ENCODE measurements around the gene CLRN3.

CLRN3 gene

GRCh38 chr10:127896590-127896989, 3.8 kb upstream of the CLRN3 start:
- Histone ChIP-seq H3K9ac (ENCODE audit: low read depth, low read length, poor library complexity) (no peak overlapping the region), H3K14ac (ENCODE audit: low read length) (no peak overlapping the region), H3K9me3 (replicated peaks in 1 of 2; ENCODE audit: control insufficient read depth in 2 of 2, insufficient read depth in 1 of 2, low read depth in 1 of 2, low read length in 2 of 2) (no peaks in the 10 kb centered on the region), H3K4me2 (ENCODE audit: insufficient read depth, low read length, poor library complexity, severe bottlenecking) (no peak overlapping the region), H4K8ac (ENCODE audit: low read depth, low read length) (no peak overlapping the region), H2AFZ (ENCODE audit: low read length) (no peak overlapping the region), H3K4me1 (ENCODE audit: control insufficient read depth in 2 of 2, insufficient read depth in 1 of 2, low read depth in 1 of 2, low read length in 2 of 2) (no peaks in the 10 kb centered on the region), H3K18ac (ENCODE audit: low read length) (no peak overlapping the region), H3K27ac (replicated peaks; ENCODE audit: low read length) (no peak overlapping the region), H3K23ac (ENCODE audit: low read depth, low read length, poor library complexity) (no peak overlapping the region), H3K4me3 (ENCODE audit: low read length in 2 of 2) (no peak overlapping the region), H3K27me3 (ENCODE audit: control insufficient read depth in 3 of 3, insufficient read depth in 3 of 3, low read depth in 1 of 3, low read length in 3 of 3) (no peaks in the 10 kb centered on the region), H3K79me1 (ENCODE audit: low read depth, low read length) (no peaks in the 10 kb centered on the region), H3K36me3 (replicated peaks in 1 of 2; ENCODE audit: control insufficient read depth in 2 of 2, insufficient read depth in 2 of 2, low read length in 2 of 2) (no peaks in the 10 kb centered on the region), H2BK120ac (ENCODE audit: low read depth, low read length) (no peak overlapping the region), H2BK15ac (ENCODE audit: low read length) (no peak overlapping the region), H3K4ac (ENCODE audit: low read length) (no peak overlapping the region), H2BK12ac (ENCODE audit: low read length) (no peak overlapping the region), H2BK5ac (ENCODE audit: low read length) (no peak overlapping the region), H2AK5ac (ENCODE audit: low read depth, low read length) (no peak overlapping the region), H4K91ac (ENCODE audit: low read depth, low read length, poor library complexity) (no peak overlapping the region)
- no peak for DNase-seq (ENCODE audit: low spot score)

GRCh38 chr10:127894146-127894545, 1.4 kb upstream of the CLRN3 start:
- Histone ChIP-seq H3K14ac (ENCODE audit: low read length) (no peak overlapping the region), H3K27me3 (ENCODE audit: control insufficient read depth in 3 of 3, insufficient read depth in 3 of 3, low read depth in 1 of 3, low read length in 3 of 3) (peaks cover 0 to 3% (median 0%) of the 10 kb centered on the region in 3 experiments), H3K4me1 (ENCODE audit: control insufficient read depth in 2 of 2, insufficient read depth in 1 of 2, low read depth in 1 of 2, low read length in 2 of 2) (no peaks in the 10 kb centered on the region), H2AFZ (ENCODE audit: low read length) (no peak overlapping the region), H2AK5ac (ENCODE audit: low read depth, low read length) (no peak overlapping the region), H3K18ac (ENCODE audit: low read length) (no peak overlapping the region), H2BK120ac (ENCODE audit: low read depth, low read length) (no peak overlapping the region), H3K79me1 (ENCODE audit: low read depth, low read length) (no peaks in the 10 kb centered on the region), H2BK12ac (ENCODE audit: low read length) (no peak overlapping the region), H3K36me3 (replicated peaks in 1 of 2; ENCODE audit: control insufficient read depth in 2 of 2, insufficient read depth in 2 of 2, low read length in 2 of 2) (no peaks in the 10 kb centered on the region), H3K4ac (ENCODE audit: low read length) (no peak overlapping the region), H4K91ac (ENCODE audit: low read depth, low read length, poor library complexity) (no peak overlapping the region), H3K9ac (ENCODE audit: low read depth, low read length, poor library complexity) (no peak overlapping the region), H3K9me3 (replicated peaks in 1 of 2; ENCODE audit: control insufficient read depth in 2 of 2, insufficient read depth in 1 of 2, low read depth in 1 of 2, low read length in 2 of 2) (no peaks in the 10 kb centered on the region), H4K8ac (ENCODE audit: low read depth, low read length) (no peak overlapping the region), H3K4me2 (ENCODE audit: insufficient read depth, low read length, poor library complexity, severe bottlenecking) (no peak overlapping the region), H2BK5ac (ENCODE audit: low read length) (no peak overlapping the region), H3K27ac (replicated peaks; ENCODE audit: low read length) (no peak overlapping the region), H3K23ac (ENCODE audit: low read depth, low read length, poor library complexity) (no peak overlapping the region), H3K4me3 (ENCODE audit: low read length in 2 of 2) (no peak overlapping the region), H2BK15ac (ENCODE audit: low read length) (no peak overlapping the region)
- no peak for DNase-seq (ENCODE audit: low spot score)
- WGBS, 2 donors (ENCODE audit: extremely low coverage in 2 of 2, insufficient read length in 2 of 2, insufficient replicate concordance in 1 of 2), result no CpG with 5 or more reads among the region's 1 CpG

- Histone ChIP-seq H3K9me3 (replicated peaks in 1 of 2; ENCODE audit: control insufficient read depth in 2 of 2, insufficient read depth in 1 of 2, low read depth in 1 of 2, low read length in 2 of 2) (no peaks in the 10 kb centered on the region), H3K9ac (ENCODE audit: low read depth, low read length, poor library complexity) (no peak overlapping the region), H4K91ac (ENCODE audit: low read depth, low read length, poor library complexity) (no peak overlapping the region), H2BK5ac (ENCODE audit: low read length) (no peak overlapping the region), H2BK120ac (ENCODE audit: low read depth, low read length) (no peak overlapping the region), H3K27me3 (ENCODE audit: control insufficient read depth in 3 of 3, insufficient read depth in 3 of 3, low read depth in 1 of 3, low read length in 3 of 3) (peaks cover 0 to 6% (median 0%) of the 10 kb centered on the region in 3 experiments), H3K4me3 (ENCODE audit: low read length in 2 of 2) (no peak overlapping the region), H2BK15ac (ENCODE audit: low read length) (no peak overlapping the region), H3K79me1 (ENCODE audit: low read depth, low read length) (no peaks in the 10 kb centered on the region), H2AK5ac (ENCODE audit: low read depth, low read length) (no peak overlapping the region), H3K27ac (replicated peaks; ENCODE audit: low read length) (no peak overlapping the region), H3K36me3 (replicated peaks in 1 of 2; ENCODE audit: control insufficient read depth in 2 of 2, insufficient read depth in 2 of 2, low read length in 2 of 2) (no peaks in the 10 kb centered on the region), H3K14ac (ENCODE audit: low read length) (no peak overlapping the region), H4K8ac (ENCODE audit: low read depth, low read length) (no peak overlapping the region), H3K23ac (ENCODE audit: low read depth, low read length, poor library complexity) (no peak overlapping the region), H2AFZ (ENCODE audit: low read length) (no peak overlapping the region), H3K18ac (ENCODE audit: low read length) (no peak overlapping the region), H3K4me2 (ENCODE audit: insufficient read depth, low read length, poor library complexity, severe bottlenecking) (no peak overlapping the region), H2BK12ac (ENCODE audit: low read length) (no peak overlapping the region), H3K4me1 (ENCODE audit: control insufficient read depth in 2 of 2, insufficient read depth in 1 of 2, low read depth in 1 of 2, low read length in 2 of 2) (no peaks in the 10 kb centered on the region), H3K4ac (ENCODE audit: low read length) (no peak overlapping the region)
- no CpG with 5 or more reads among the region's 3 CpGs for WGBS, 2 donors (ENCODE audit: extremely low coverage in 2 of 2, insufficient read length in 2 of 2, insufficient replicate concordance in 1 of 2)
- no peak for DNase-seq (ENCODE audit: low spot score)
Measured at GRCh38 chr10:127890832-127891334, 1.9 kb downstream of the CLRN3 start.

DNA sequence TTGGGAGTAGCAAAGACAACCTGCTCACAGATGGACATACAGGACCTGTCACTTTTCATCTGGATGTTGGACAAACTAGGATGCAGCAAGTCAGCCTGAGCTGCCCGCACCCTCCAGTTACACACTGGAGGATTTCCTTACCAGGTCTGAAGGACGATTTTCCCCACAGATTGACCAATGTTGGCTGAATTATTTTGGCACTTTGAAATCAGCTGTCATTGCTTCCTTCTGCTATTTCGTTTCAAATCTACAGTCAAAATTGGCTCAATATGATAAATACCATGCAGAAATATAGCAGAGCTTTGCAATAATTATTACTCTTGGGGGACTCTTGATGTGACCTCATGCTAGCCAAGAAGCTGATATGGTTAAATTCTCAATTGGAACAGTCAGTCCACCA, 2.5 kb downstream of the CLRN3 start:
- no CpG with 5 or more reads among the region's 3 CpGs for WGBS, 2 donors (ENCODE audit: extremely low coverage in 2 of 2, insufficient read length in 2 of 2, insufficient replicate concordance in 1 of 2)
- Histone ChIP-seq H3K18ac (ENCODE audit: low read length) (no peak overlapping the region), H3K14ac (ENCODE audit: low read length) (no peak overlapping the region), H2BK12ac (ENCODE audit: low read length) (no peak overlapping the region), H3K27ac (replicated peaks; ENCODE audit: low read length) (no peak overlapping the region), H3K9me3 (replicated peaks in 1 of 2; ENCODE audit: control insufficient read depth in 2 of 2, insufficient read depth in 1 of 2, low read depth in 1 of 2, low read length in 2 of 2) (no peaks in the 10 kb centered on the region), H3K23ac (ENCODE audit: low read depth, low read length, poor library complexity) (no peak overlapping the region), H3K27me3 (ENCODE audit: control insufficient read depth in 3 of 3, insufficient read depth in 3 of 3, low read depth in 1 of 3, low read length in 3 of 3) (peaks cover 0 to 6% (median 0%) of the 10 kb centered on the region in 3 experiments), H4K91ac (ENCODE audit: low read depth, low read length, poor library complexity) (no peak overlapping the region), H4K8ac (ENCODE audit: low read depth, low read length) (no peak overlapping the region), H3K9ac (ENCODE audit: low read depth, low read length, poor library complexity) (no peak overlapping the region), H3K4ac (ENCODE audit: low read length) (no peak overlapping the region), H3K4me2 (ENCODE audit: insufficient read depth, low read length, poor library complexity, severe bottlenecking) (no peak overlapping the region), H2AK5ac (ENCODE audit: low read depth, low read length) (no peak overlapping the region), H2BK120ac (ENCODE audit: low read depth, low read length) (no peak overlapping the region), H3K4me3 (ENCODE audit: low read length in 2 of 2) (no peak overlapping the region), H3K36me3 (replicated peaks in 1 of 2; ENCODE audit: control insufficient read depth in 2 of 2, insufficient read depth in 2 of 2, low read length in 2 of 2) (no peaks in the 10 kb centered on the region), H3K4me1 (ENCODE audit: control insufficient read depth in 2 of 2, insufficient read depth in 1 of 2, low read depth in 1 of 2, low read length in 2 of 2) (no peaks in the 10 kb centered on the region), H2BK5ac (ENCODE audit: low read length) (no peak overlapping the region), H2BK15ac (ENCODE audit: low read length) (no peak overlapping the region), H2AFZ (ENCODE audit: low read length) (no peak overlapping the region), H3K79me1 (ENCODE audit: low read depth, low read length) (no peaks in the 10 kb centered on the region)
- DNase-seq (ENCODE audit: low spot score), result no peak
